ENCODE data around the gene ANO3.

Gene ANO3

DNA sequence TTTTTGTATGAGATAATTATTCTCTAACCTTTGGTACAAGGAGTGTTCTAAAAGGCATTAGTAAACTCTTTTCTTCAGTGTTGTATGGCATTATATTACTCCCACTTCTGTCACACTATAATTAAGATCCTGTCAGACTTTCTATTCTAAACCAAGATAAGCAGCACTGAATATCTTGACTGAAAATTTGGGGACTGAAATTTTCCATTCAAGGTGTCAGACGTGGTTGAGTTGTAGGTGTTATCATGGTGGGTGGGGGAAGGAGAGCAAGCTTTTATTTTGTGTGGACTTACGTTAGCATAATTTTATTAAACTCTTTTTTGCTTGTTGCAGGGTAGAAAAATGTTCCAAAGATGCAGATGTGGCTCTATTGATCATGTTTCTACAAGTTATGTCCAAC lies 217.2 kb downstream of the ANO3 start:
- Histone ChIP-seq H3K4me1 (ENCODE audit: low read length) (no peaks in the 10 kb centered on the region), H4K20me1 (ENCODE audit: insufficient read depth, low read length) (no peaks in the 10 kb centered on the region), H2AFZ (ENCODE audit: low read depth, low read length) (no peak overlapping the region), H3K79me2 (ENCODE audit: low read length) (no peaks in the 10 kb centered on the region), H3K9ac (ENCODE audit: low read length) (no peak overlapping the region), H3K27ac (ENCODE audit: low read length) (no peak overlapping the region), H3K4me3 (ENCODE audit: low read length) (no peak overlapping the region), H3K9me3 (ENCODE audit: insufficient read depth, low read length) (no peaks in the 10 kb centered on the region), H3K36me3 (replicated peaks; ENCODE audit: low read depth, low read length) (no peaks in the 10 kb centered on the region), H3K4me2 (ENCODE audit: low read length) (no peak overlapping the region), H3K27me3 (ENCODE audit: low read depth, low read length) (peaks cover 4% of the 10 kb centered on the region; the same call in 1 of the 2 replicates)
- no peak for TF ChIP-seq EZH2phosphoT487 (IDR thresholded peaks at IDR 0.05; ENCODE audit: low read depth)
- TF ChIP-seq, protein P1, sequence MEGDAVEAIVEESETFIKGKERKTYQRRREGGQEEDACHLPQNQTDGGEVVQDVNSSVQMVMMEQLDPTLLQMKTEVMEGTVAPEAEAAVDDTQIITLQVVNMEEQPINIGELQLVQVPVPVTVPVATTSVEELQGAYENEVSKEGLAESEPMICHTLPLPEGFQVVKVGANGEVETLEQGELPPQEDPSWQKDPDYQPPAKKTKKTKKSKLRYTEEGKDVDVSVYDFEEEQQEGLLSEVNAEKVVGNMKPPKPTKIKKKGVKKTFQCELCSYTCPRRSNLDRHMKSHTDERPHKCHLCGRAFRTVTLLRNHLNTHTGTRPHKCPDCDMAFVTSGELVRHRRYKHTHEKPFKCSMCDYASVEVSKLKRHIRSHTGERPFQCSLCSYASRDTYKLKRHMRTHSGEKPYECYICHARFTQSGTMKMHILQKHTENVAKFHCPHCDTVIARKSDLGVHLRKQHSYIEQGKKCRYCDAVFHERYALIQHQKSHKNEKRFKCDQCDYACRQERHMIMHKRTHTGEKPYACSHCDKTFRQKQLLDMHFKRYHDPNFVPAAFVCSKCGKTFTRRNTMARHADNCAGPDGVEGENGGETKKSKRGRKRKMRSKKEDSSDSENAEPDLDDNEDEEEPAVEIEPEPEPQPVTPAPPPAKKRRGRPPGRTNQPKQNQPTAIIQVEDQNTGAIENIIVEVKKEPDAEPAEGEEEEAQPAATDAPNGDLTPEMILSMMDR (IDR thresholded peaks at IDR 0.05; ENCODE audit: low read depth, low read length): no peak

DNA sequence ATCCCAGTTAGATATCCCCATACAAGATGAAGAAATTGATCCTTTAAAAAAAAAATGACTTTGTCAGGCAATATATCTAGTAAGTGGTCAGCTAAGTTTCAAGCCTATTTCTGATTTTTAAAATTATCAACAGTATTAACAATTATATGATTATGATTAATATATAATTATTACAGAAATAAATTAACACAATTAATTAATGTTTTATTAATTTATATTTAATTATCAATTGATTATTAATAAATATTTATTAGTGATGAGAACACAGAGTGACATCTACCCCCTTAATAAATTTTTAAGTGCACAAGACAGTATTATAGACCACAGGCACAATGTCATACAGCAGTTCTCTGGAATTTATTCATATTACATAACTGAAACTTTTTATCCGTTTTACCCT lies 218.1 kb downstream of the ANO3 start:
- no peaks in the 10 kb centered on the region for H3K4me1 ChIP-seq (ENCODE audit: low read length)
- no peak overlapping the region for H3K9ac ChIP-seq (ENCODE audit: low read length)
- no peaks in the 10 kb centered on the region for H3K9me3 ChIP-seq (ENCODE audit: insufficient read depth, low read length)
- no peaks in the 10 kb centered on the region for H3K79me2 ChIP-seq (ENCODE audit: low read length)
- H3K27ac ChIP-seq (ENCODE audit: low read length): no peak overlapping the region
- H3K36me3 ChIP-seq (replicated peaks; ENCODE audit: low read depth, low read length): no peaks in the 10 kb centered on the region
- peaks cover 9% of the 10 kb centered on the region; the same call in 1 of the 2 replicates for H3K27me3 ChIP-seq (ENCODE audit: low read depth, low read length)
- H3K4me2 ChIP-seq (ENCODE audit: low read length): no peak overlapping the region
- TF ChIP-seq, protein P1 (IDR thresholded peaks at IDR 0.05; ENCODE audit: low read depth, low read length): no peak
- no peak for TF ChIP-seq EZH2phosphoT487 (IDR thresholded peaks at IDR 0.05; ENCODE audit: low read depth)
- H2AFZ ChIP-seq (ENCODE audit: low read depth, low read length): no peak overlapping the region
- H3K4me3 ChIP-seq (ENCODE audit: low read length): no peak overlapping the region
- H4K20me1 ChIP-seq (ENCODE audit: insufficient read depth, low read length): no peaks in the 10 kb centered on the region

DNA sequence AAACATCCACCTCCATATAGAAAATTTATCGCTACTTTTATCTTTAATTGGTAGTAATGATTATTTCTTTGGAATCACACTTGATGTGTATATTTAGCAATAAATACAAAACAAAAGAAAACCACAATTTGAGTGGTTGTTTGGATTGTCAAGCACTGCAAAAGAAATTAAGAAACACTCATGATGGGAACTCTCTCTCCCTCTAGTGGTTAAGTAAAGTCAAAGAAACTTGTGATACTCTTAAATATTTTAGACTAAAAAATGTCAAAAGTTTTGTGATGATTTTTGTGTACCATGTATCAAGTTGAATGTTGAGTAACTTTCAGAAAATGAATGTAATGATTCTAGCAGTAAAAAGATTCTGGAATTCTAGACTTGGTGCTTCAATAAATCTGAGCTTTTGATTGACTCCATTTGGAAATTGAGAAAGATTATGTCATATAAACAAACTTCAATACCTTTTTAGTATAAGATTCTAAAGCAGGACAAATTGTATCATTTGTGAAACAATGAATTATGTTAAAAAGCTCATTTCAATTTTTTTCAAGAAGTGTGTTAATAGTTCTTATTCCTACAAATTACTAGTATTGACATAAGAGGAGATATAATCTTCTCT lies 219.4 kb downstream of the ANO3 start:
- no peak overlapping the region for H3K9ac ChIP-seq (ENCODE audit: low read length)
- H3K9me3 ChIP-seq (ENCODE audit: insufficient read depth, low read length): no peaks in the 10 kb centered on the region
- no peak overlapping the region for H3K4me2 ChIP-seq (ENCODE audit: low read length)
- H3K79me2 ChIP-seq (ENCODE audit: low read length): no peaks in the 10 kb centered on the region
- no peaks in the 10 kb centered on the region for H3K36me3 ChIP-seq (replicated peaks; ENCODE audit: low read depth, low read length)
- no peaks in the 10 kb centered on the region for H4K20me1 ChIP-seq (ENCODE audit: insufficient read depth, low read length)
- H3K4me1 ChIP-seq (ENCODE audit: low read length): no peaks in the 10 kb centered on the region
- TF ChIP-seq, protein P1 (IDR thresholded peaks at IDR 0.05; ENCODE audit: low read depth, low read length): peak; percentile 66
- TF ChIP-seq EZH2phosphoT487 (IDR thresholded peaks at IDR 0.05; ENCODE audit: low read depth): no peak
- H2AFZ ChIP-seq (ENCODE audit: low read depth, low read length): no peak overlapping the region
- peaks cover 13% of the 10 kb centered on the region; the same call in 1 of the 2 replicates for H3K27me3 ChIP-seq (ENCODE audit: low read depth, low read length)
- H3K27ac ChIP-seq (ENCODE audit: low read length): no peak overlapping the region
- H3K4me3 ChIP-seq (ENCODE audit: low read length): no peak overlapping the region

DNA sequence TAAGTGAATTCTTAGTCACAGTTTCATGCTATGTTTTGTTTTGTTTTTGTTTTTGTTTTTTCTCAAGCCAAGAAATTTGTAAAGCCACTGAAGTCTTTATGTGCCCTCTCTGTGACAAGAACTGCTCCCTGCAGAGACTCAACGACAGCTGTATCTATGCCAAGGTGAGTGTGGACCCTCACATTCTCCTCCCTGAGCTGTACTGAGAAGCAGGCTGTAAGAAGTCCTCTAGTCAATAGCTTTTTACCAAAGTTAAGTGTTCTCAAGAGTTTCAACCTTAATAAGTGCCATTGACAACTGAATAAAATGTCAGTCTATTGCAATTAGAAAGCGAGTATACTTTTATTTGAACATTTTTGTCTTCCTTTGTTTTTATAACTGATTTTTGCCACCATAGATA lies 221.3 kb downstream of the ANO3 start:
- TF ChIP-seq, protein P1 (IDR thresholded peaks at IDR 0.05; ENCODE audit: low read depth, low read length): no peak
- TF ChIP-seq EZH2phosphoT487 (IDR thresholded peaks at IDR 0.05; ENCODE audit: low read depth): no peak
- H3K9me3 ChIP-seq (ENCODE audit: insufficient read depth, low read length): no peaks in the 10 kb centered on the region

More for the DNA sequence above, 221.3 kb downstream of the ANO3 start:
- H3K27me3 ChIP-seq (ENCODE audit: low read depth, low read length): peaks cover 13% of the 10 kb centered on the region; the same call in 1 of the 2 replicates
- no peak overlapping the region for H2AFZ ChIP-seq (ENCODE audit: low read depth, low read length)
- no peaks in the 10 kb centered on the region for H3K79me2 ChIP-seq (ENCODE audit: low read length)
- no peak overlapping the region for H3K4me2 ChIP-seq (ENCODE audit: low read length)
- no peaks in the 10 kb centered on the region for H3K4me1 ChIP-seq (ENCODE audit: low read length)
- H3K9ac ChIP-seq (ENCODE audit: low read length): no peak overlapping the region
- H3K4me3 ChIP-seq (ENCODE audit: low read length): no peak overlapping the region
- H3K27ac ChIP-seq (ENCODE audit: low read length): no peak overlapping the region
- no peaks in the 10 kb centered on the region for H3K36me3 ChIP-seq (replicated peaks; ENCODE audit: low read depth, low read length)
- H4K20me1 ChIP-seq (ENCODE audit: insufficient read depth, low read length): no peaks in the 10 kb centered on the region
